ENCODE data around the gene STAT2.
"Not testable (repeated sequence)": the region's sequence is repeated elsewhere in the genome, so short reads cannot be mapped to it uniquely, and the experiment has no call there.

The STAT2 gene

GRCh38 chr12:56326126-56326525, 33.8 kb downstream of the STAT2 start:
- no peak for DNase-seq (ENCODE audit: low spot score)

GRCh38 chr12:56324206-56324605, 35.7 kb downstream of the STAT2 start:
- no peak for DNase-seq (ENCODE audit: low spot score)

- not testable (repeated sequence) for DNase-seq (ENCODE audit: low spot score)
Measured at GRCh38 chr12:56321610-56322009, 38.3 kb downstream of the STAT2 start.

GRCh38 chr12:56321027-56321426, 38.9 kb downstream of the STAT2 start:
- DNase-seq (ENCODE audit: low spot score): peak; percentile 25

- DNase-seq (ENCODE audit: low spot score): no peak
Measured at GRCh38 chr12:56317675-56318074, 42.2 kb downstream of the STAT2 start.

- peak; percentile 100 for DNase-seq (ENCODE audit: low spot score)
Measured at GRCh38 chr12:56315622-56316473, 44.1 kb downstream of the STAT2 start, which contains the start of gene CNPY2. Gene CNPY2 (minus strand): TSS chr12:56315988. CDS start chr12:56315217, 771 bp downstream.

GRCh38 chr12:56315249-56315621, 44.7 kb downstream of the STAT2 start:
- DNase-seq (ENCODE audit: low spot score): peak; percentile 31

- DNase-seq (ENCODE audit: low spot score): no peak
Measured at GRCh38 chr12:56311003-56311402, 48.9 kb downstream of the STAT2 start.

- DNase-seq (ENCODE audit: low spot score): no peak
Measured at GRCh38 chr12:56308714-56309113, 51.2 kb downstream of the STAT2 start.

- no peak for DNase-seq (ENCODE audit: low spot score)
Measured at GRCh38 chr12:56307221-56307965, 52.5 kb downstream of the STAT2 start.

GRCh38 chr12:56304872-56305590, 54.9 kb downstream of the STAT2 start:
- no peak for DNase-seq (ENCODE audit: low spot score)

GRCh38 chr12:56304276-56304675, 55.6 kb downstream of the STAT2 start:
- DNase-seq (ENCODE audit: low spot score): no peak

- no peak for DNase-seq (ENCODE audit: low spot score)
Measured at GRCh38 chr12:56300644-56301464, 59.1 kb downstream of the STAT2 start.

GRCh38 chr12:56299853-56300643, 59.9 kb downstream of the STAT2 start, which contains the start of gene CS:
Gene CS (minus strand): TSS chr12:56300330. CDS start chr12:56300201, 129 bp downstream.
- DNase-seq (ENCODE audit: low spot score): peak; percentile 98

- DNase-seq (ENCODE audit: low spot score): peak; percentile 51
Measured at GRCh38 chr12:56299308-56299852, 60.5 kb downstream of the STAT2 start.

GRCh38 chr12:56298828-56299227, 61.1 kb downstream of the STAT2 start:
- DNase-seq (ENCODE audit: low spot score): no peak

- peak; percentile 3 for DNase-seq (ENCODE audit: low spot score)
Measured at GRCh38 chr12:56297400-56297799, 62.5 kb downstream of the STAT2 start.

- no peak for DNase-seq (ENCODE audit: low spot score)
Measured at GRCh38 chr12:56296295-56296694, 63.6 kb downstream of the STAT2 start.

GRCh38 chr12:56293795-56294194, 66.1 kb downstream of the STAT2 start:
- DNase-seq (ENCODE audit: low spot score): no peak

Measured in kidney tubule cell (primary cell).